ENCODE results near the gene RBL2.

DNA sequence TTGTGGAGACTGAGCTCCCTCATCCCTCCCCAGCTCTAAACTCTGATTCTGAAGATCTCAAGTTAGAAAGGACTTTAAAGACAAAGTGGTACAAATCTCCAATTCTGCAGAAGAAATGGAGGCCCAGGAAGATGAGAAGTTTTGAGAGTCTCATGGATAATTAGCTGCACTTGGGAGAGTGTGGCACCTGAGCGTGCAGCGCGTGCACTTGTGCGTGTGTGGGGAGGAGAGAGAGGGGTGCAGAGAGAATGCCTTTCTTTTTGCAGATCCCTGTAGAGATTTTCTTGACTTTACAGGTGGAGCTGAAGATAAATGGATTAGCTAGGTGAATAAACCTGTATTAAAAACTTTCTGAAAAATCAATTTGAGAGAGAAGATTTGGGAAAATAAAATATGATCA, 83.6 kb downstream of the RBL2 start:
- no peak for TF ChIP-seq EZH2 (IDR thresholded peaks at IDR 0.05)
- TF ChIP-seq POLR2AphosphoS5 (IDR thresholded peaks at IDR 0.05; ENCODE audit: borderline replicate concordance, low read depth, low read length) = no peak

Data from SK-N-MC (cell line).